ENCODE measurements around the gene SELENOV. TPM values are rescaled to one million over a fixed set of nuclear protein-coding genes. Genes with fewer than 3 reads are reported as not detected.
A peak's percentile ranks its signal among the peaks of the same experiment; 100 is the strongest.

The SELENOV gene
- total and polyA plus RNA-seq, 9 of the 15 experiments (the other 6 are each of a cell fraction or from before 2014, with no cell fraction given) = 0.04 to 0.09 (median 0.06) TPM; not detected in 4

DNA sequence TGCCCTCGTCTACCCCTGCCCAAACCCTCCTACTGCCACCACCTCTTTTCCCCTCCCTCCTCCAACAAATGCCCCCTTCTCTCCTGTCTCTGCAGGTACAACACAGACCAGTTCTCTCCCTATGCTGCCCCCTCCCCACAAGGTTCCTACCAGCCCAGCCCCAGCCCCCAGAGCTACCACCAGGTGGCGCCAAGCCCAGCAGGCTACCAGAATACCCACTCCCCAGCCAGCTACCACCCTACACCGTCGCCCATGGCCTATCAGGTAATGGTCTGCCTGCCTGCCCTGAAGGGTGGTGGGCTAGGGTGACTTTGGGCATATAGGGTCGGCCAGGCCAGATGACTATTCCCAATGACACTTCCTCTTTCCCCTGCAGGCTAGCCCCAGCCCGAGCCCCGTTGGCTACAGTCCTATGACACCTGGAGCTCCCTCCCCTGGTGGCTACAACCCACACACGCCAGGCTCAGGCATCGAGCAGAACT is 40.8 kb upstream of the SELENOV start:
- no peaks in the 10 kb centered on the region for H3K79me2 ChIP-seq (ENCODE audit: control insufficient read depth, insufficient read depth, low read length)
- CTCF ChIA-PET (ENCODE audit: low intra/inter-chr PET ratio) = interaction anchor here (0.6 to 2.0 kb wide), 3 partner anchors 58 to 1727 kb away, joined by 3 to 12 read pairs (median 3); partner anchors contain the start of gene EID2B
- no peak overlapping the region for H3K4me3 ChIP-seq
- POLR2A ChIA-PET = interaction anchor here (0.7 to 1.1 kb wide), 2 partner anchors 20 to 59 kb away, joined by 3 to 4 read pairs; no protein-coding TSS in a partner anchor
- H2AFZ ChIP-seq (ENCODE audit: low read depth, low read length) = no peak overlapping the region
- H3K4me2 ChIP-seq (ENCODE audit: insufficient read depth, low read length) = no peak overlapping the region
- in situ Hi-C loops (cut with MboI) (no loop called here), intact Hi-C loops (cut with micrococcal nuclease) (loop anchor here (2.0 kb wide), 1 partner anchor 59 kb away; the partner anchor contains the start of gene EID2B)
- no peaks in the 10 kb centered on the region for H3K9me1 ChIP-seq (ENCODE audit: control insufficient read depth, insufficient read depth, low read length)
- H3K27me3 ChIP-seq (ENCODE audit: control insufficient read depth in 2 of 2, insufficient read depth in 2 of 2, low read length in 2 of 2) = no peaks in the 10 kb centered on the region
- ATAC-seq (peak; percentile 93), DNase-seq (ENCODE audit: extremely low read depth in 1 of 4, low spot score in 3 of 4) (peak; percentile 69 to 74 (median 72)), FAIRE-seq (peak; percentile 11)
- peaks cover 4 to 16% of the 10 kb centered on the region in 2 experiments; a peak in 2 of 5 replicates for H3K4me1 ChIP-seq (replicated peaks in 1 of 2; ENCODE audit: control insufficient read depth in 2 of 2, insufficient read depth in 2 of 2, low read length in 2 of 2)
- H3K9ac ChIP-seq (ENCODE audit: insufficient read depth in 1 of 2, low read depth in 2 of 2, low read length in 2 of 2) = no peak overlapping the region
- WGBS (ENCODE audit: insufficient coverage, low coverage, missing lambda C conversion rate) = 57% methylated on average over 9 of the region's 9 CpGs
- no TSS peak for BruUV-seq (replicated peaks)
- peaks cover 77% of the 10 kb centered on the region for H3K36me3 ChIP-seq (ENCODE audit: control insufficient read depth, insufficient read depth, low read length)
- H4K20me1 ChIP-seq (replicated peaks; ENCODE audit: control insufficient read depth, insufficient read depth, low read length) = no peaks in the 10 kb centered on the region; the same call in 1 of the 2 replicates
- no peaks in the 10 kb centered on the region for H3K9me3 ChIP-seq (replicated peaks; ENCODE audit: control insufficient read depth, insufficient read depth, low read depth, low read length)
- no peak overlapping the region for H3K27ac ChIP-seq (ENCODE audit: extremely low read depth, low read depth, low read length)
- TF ChIP-seq VEZF1 (CRISPR knock-in tag; IDR thresholded peaks at IDR 0.05) (peak; percentile 38), KDM5B (IDR thresholded peaks at IDR 0.05; ENCODE audit: insufficient replicate concordance, low read depth, low read length) (no peak), BRF1 (IDR thresholded peaks at IDR 0.05; ENCODE audit: borderline replicate concordance, extremely low read depth, insufficient read length) (no peak), CREB1 (IDR thresholded peaks at IDR 0.05) (no peak), CREB1 (CRISPR knock-in tag; IDR thresholded peaks at IDR 0.05) (no peak), CTCFL (IDR thresholded peaks at IDR 0.05; ENCODE audit: borderline replicate concordance, insufficient read depth, low read depth, low read length, poor library complexity, severe bottlenecking) (peak; percentile 91), ELF2 (CRISPR knock-in tag; IDR thresholded peaks at IDR 0.05) (no peak), SFPQ (IDR thresholded peaks at IDR 0.05; ENCODE audit: low read depth, low read length) (no peak), CCAR2 (IDR thresholded peaks at IDR 0.05; ENCODE audit: low read depth, low read length) (no peak), ZNF740 (CRISPR knock-in tag; IDR thresholded peaks at IDR 0.05) (no peak), ZNF740 (tag; IDR thresholded peaks at IDR 0.05) (no peak), ZNF3 (CRISPR knock-in tag; IDR thresholded peaks at IDR 0.05) (no peak)
- TF ChIP-seq, protein P1, sequence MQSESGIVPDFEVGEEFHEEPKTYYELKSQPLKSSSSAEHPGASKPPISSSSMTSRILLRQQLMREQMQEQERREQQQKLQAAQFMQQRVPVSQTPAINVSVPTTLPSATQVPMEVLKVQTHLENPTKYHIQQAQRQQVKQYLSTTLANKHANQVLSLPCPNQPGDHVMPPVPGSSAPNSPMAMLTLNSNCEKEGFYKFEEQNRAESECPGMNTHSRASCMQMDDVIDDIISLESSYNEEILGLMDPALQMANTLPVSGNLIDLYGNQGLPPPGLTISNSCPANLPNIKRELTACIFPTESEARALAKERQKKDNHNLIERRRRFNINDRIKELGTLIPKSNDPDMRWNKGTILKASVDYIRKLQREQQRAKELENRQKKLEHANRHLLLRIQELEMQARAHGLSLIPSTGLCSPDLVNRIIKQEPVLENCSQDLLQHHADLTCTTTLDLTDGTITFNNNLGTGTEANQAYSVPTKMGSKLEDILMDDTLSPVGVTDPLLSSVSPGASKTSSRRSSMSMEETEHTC (IDR thresholded peaks at IDR 0.05) = no peak

Data from K562 (cell line).